GM21786 (cell line): ENCODE data around the gene CCDC68.

Experiments used
- ATAC-seq: cut with Tn5 transposase; IDR thresholded peaks from one replicate; pipeline ENCODE4 v1.9.1; 2021; ENCODE audit not compliant: unreplicated experiment

Gene CCDC68

DNA sequence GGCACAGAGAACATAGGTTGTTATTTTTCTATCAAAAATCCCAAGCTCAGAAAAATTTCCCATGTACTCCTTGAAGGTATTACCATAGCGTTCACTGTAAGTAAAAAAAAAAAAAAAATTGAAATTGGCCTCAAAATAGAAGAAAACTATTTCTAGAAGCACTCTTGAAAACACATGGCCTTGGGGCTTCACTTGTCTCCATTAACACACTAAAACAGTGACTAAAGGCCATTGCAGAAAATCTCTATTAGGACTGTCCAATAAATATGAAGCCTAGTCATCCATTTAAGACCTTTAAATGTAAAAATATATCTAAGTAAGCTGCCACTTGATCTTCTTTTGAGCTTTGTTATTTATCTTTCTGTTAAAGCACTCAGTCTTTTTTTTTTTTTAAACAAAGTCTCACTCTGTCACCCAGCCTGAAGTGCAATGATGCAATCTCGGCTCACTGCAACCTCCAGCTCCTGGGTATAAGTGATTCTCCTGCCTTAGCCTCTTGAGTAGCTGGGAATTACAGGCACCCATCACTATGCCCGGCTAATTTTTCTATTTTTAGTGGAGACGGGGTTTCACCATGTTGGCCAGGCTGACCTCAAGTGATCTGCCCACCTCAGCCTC, 35.8 kb downstream of the CCDC68 start:
- ATAC-seq, result no peak

DNA sequence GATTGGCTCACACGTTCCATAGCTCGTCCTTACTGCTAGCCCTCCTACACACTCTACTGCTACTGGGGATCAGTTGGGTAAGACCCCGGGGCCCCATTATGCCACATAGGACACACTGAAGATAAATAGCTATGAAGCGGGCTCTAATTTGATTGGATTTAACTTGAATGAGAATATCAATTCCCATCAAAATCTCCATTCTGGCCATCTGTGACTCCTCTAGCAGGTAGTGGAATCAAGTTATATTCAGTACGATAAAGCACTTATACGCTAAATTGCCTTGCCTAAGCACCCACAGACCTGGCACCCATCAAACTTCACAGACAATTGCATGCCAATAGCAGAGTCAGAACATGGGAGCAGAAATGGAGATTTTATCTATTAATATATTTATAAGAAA, 39.8 kb downstream of the CCDC68 start:
- ATAC-seq, result no peak

DNA sequence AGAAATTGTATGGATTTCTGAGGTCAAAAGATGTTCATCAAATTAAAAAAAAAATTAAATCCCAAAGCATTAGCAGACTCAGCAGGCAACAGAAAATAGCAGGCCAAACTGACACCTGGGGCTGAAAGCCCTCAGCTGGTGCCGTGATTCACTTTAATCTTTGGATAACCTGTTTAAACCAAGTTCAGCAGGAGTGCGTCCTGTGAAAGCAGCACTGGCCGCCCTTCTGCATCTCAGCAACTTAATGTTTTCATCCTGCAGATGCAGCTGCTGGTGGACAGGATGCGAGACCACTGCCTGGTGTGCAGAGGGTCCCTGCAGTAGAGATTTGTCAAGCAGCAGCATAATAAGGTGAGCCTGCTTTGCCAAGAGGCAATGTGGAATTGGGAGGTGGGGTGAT, 41.2 kb downstream of the CCDC68 start:
- ATAC-seq, result no peak

- ATAC-seq, result no peak
Measured at GRCh38 chr18:54916507-54916906, 42.8 kb downstream of the CCDC68 start.

DNA sequence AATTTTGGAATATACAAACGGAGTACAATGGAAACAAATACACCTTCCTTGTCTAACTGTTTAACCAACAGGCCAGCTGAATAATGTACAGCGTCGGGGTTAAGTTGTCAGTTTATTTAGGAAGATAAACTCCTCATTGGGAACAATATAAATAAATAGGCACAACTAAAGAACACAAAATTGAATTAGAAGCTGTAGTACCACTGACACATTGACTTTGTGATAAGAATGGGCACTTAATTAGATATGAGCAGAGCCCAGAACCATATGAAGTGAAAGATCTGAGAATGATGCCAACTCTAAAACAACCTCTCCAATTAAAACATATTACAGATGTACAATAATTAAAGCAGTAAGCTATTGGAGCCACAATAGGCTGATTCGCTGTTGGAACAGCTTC, 44.4 kb downstream of the CCDC68 start:
- ATAC-seq, result no peak

- no peak for ATAC-seq
Measured at GRCh38 chr18:54911551-54911950, 47.7 kb downstream of the CCDC68 start.

GRCh38 chr18:54910161-54910919, 48.9 kb downstream of the CCDC68 start:
- no peak for ATAC-seq

DNA sequence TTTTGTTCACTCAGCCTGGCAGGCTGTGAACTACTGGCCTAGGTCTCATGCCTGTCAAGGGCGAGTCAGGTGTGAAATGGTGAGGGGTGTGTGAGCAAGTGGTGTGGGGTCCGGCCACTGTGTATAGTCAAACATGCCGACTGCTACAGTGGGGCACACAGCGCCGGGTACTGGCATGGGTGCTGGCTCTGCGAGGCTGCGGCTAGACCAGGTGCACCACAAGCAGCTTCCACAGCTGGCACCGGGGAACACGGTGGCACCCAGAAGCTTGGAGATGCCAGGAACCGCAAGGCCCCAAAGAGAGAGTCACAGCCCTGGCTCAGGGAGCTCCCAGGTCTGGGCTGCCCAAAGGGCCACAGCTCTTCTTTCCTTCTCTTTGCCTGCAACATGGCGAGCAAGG, 49.7 kb downstream of the CCDC68 start:
- no peak for ATAC-seq

DNA sequence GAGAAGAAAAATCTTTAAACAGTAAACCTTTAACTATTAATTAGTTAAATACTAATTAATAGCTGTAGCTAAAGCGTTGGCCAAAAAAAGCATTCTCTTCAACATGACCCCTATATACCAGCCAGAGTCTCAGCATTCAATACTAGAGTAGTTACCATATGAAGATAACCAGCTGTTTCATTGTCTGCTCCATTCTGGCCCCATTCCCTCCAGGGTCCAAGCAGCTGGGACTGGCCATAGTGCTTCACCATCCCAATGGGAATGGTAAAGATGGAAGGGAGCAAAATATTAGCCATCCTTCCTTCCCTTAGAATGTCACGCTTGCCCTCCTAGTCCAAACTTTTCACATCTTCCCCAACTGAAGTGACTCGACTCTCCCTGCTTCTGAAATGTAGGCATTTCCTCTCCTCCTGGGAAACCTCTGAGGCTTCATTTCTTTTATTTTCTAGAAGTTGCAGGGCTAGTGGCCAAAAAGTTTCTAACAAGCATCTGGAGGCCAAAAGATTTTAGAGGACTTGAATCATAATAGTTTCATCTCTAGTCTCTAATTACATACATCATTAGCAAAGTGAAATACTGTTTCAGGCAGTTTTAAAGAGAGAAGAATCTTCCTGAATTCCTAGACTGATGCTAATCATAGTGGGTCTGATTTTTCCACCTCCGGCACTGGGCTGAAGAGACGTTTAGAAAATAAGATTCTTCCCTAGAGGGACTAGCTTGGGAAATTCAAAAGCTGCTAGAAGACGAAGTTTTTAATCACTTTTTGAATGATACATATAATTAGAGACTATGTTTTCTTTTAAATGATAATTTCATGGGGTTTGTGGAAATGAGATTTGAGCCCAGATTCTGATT, 52.7 kb downstream of the CCDC68 start:
- ATAC-seq, result no peak

DNA sequence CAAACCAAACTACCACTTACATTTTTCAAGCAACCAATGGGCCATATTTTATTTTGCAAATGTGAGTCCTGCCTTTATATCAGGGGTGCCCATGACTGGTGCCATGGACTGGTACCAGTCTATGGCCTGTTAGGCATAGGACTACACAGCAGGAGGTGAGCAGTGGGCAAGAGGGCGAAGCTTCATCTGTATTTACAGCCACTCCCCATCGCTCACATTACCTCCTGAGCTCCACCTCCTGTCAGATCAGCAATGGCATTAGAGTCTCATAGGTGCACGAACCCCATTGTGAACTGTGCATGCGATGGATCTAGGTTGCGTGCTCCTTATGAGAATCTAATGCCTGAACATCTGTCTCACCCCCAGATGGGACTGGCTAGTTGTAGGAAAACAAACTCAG, 53.6 kb downstream of the CCDC68 start:
- no peak for ATAC-seq

DNA sequence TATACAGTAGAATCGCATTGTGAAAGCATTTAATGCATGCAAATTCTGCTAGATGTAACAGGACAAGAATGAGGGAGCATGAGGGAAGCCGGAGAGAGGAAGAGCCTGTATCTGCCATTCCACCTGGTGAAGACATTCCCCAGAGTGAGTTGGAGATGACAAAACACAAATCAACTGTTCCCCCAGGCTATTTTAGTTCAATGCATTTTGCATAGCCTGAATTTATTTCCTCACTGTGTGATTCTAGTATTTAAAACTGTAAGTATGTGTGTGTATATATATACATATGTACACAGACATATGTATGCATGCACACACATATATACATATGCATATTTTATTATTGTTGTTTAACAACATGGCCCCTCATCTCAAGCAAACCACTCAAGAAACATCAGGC, 54.7 kb downstream of the CCDC68 start:
- ATAC-seq, result no peak

DNA sequence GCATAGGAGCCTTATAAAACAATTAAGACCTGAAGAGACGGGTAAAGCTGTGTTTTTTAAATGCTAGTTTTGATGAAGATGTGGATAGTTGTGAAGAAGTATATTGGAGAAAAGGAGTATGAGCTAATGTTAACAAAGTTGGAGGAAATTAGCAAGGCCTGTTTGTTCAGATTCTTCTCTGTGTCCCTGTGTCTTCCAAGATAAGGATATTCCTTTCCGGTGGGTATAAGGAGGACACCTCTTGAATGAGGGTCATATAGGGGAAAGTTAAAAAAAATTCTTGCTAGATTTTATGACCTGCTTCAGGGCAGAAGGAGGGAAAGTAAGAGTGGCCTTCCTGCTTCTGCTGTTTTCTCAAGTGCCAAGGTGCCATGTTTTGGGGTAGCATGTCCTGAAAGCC, 59.0 kb downstream of the CCDC68 start:
- no peak for ATAC-seq

DNA sequence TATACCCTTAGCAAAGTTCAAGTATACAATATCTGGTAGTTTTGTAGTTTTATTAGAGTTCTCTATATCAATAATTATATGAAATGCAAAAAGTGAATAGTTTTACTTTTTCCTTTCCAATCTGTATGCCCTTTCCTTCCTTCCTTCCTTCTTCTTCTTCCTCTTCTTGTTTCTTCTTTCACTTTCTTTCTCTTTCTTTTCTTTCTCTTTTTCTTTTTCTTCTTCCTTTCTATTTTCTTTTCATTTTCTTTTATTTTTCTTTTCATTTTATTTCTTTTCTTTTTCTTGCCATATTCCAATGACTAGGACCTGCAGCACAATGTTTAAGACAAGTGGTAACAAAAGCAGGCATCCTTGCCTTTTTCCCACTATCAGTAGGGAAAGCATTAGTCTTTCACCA, 59.8 kb downstream of the CCDC68 start:
- ATAC-seq, result no peak

- no peak for ATAC-seq
Measured at GRCh38 chr18:54888933-54889332, 70.3 kb downstream of the CCDC68 start.

DNA sequence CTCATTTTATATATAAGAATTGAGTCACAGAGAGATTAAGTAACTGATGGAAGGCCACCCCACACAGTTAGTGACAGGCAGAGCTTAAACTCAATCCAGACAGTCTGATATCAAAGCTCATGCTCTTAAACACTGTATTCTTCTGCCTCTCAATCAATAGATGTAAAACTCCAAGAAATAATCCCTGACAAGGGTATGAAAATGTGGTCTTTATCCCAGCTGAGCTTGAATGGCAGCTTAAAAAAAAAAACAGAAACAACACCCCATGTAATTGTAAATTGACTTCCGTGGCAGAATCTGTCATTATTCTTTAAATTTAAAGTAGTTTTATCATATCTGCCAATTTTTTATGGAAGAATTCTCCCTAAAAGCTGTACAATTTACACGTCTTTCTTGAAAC, 70.9 kb downstream of the CCDC68 start:
- ATAC-seq, result no peak

GRCh38 chr18:54883816-54884604, 75.3 kb downstream of the CCDC68 start:
- no peak for ATAC-seq

- ATAC-seq, result no peak
Measured at GRCh38 chr18:54882318-54882717, 76.9 kb downstream of the CCDC68 start.

- no peak for ATAC-seq
Measured at GRCh38 chr18:54881229-54881768, 78.0 kb downstream of the CCDC68 start.

DNA sequence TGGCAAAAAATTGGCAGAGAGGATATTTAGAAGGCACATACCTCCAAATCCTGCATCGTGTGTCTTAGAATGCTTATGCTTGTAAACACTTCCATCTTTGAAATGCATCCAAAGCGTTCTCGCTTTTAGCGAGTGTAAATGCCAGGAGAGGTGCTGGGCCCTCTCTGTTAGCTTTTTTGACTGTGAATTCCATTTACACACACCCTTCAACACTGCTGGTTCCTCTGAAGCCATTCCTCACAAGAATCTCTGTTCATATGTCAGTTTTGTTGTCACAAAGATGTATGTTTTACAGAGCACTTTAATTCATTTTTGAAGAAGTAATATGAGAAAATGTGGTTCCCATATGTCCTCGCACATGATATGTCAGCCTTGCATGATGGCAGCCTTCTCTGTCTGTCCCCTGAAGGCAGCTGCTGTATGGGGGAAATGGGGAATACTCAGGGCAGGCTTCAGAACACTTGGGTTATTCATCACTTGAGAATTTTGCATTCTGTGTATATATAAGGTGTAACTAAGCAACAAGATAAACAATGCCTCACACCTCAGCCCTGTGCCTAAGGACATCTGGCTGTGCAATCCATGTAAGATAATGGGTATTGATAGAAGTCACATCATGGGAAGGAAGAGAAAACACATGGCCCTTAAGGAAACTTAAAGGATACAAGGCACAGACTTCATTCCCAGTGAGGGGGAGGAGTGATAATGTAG, 78.7 kb downstream of the CCDC68 start:
- ATAC-seq, result no peak

- ATAC-seq, result no peak
Measured at GRCh38 chr18:54879691-54880090, 79.6 kb downstream of the CCDC68 start.
